ENCODE measurements around the gene ABHD17A.

ABHD17A gene

GRCh38 chr19:1865172-1866010 lies 19.9 kb downstream of the ABHD17A start:
- DNase-seq (ENCODE audit: insufficient read length, low spot score) (no peak), FAIRE-seq (no peak)

- peak; percentile 90 for DNase-seq (ENCODE audit: insufficient read length, low spot score)
- no peak for FAIRE-seq
Observed at GRCh38 chr19:1864480-1865171, 20.7 kb downstream of the ABHD17A start.

GRCh38 chr19:1863638-1864479 lies 21.4 kb downstream of the ABHD17A start:
- DNase-seq (ENCODE audit: insufficient read length, low spot score) (peak; percentile 95), FAIRE-seq (peak; percentile 92)

GRCh38 chr19:1863328-1863637 lies 22.0 kb downstream of the ABHD17A start, which contains the start of gene KLF16:
KLF16 (minus strand) TSS chr19:1863579; CDS start chr19:1863497, 82 bp downstream.
- FAIRE-seq (no peak), DNase-seq (ENCODE audit: insufficient read length, low spot score) (no peak)

- FAIRE-seq = no peak
Observed at GRCh38 chr19:1862424-1863327, 22.6 kb downstream of the ABHD17A start.

GRCh38 chr19:1862068-1862423 lies 23.2 kb downstream of the ABHD17A start:
- no peak for FAIRE-seq
- no peak for DNase-seq (ENCODE audit: insufficient read length, low spot score)

More at GRCh38 chr19:1862424-1863327, 22.6 kb downstream of the ABHD17A start:
- DNase-seq (ENCODE audit: insufficient read length, low spot score) = peak; percentile 70

GRCh38 chr19:1861599-1862031 lies 23.7 kb downstream of the ABHD17A start:
- no peak for DNase-seq (ENCODE audit: insufficient read length, low spot score)
- FAIRE-seq = no peak

GRCh38 chr19:1860821-1861598 lies 24.3 kb downstream of the ABHD17A start:
- FAIRE-seq = no peak
- DNase-seq (ENCODE audit: insufficient read length, low spot score) = no peak

GRCh38 chr19:1860042-1860775 lies 25.1 kb downstream of the ABHD17A start:
- DNase-seq (ENCODE audit: insufficient read length, low spot score) (no peak), FAIRE-seq (no peak)

- FAIRE-seq (no peak), DNase-seq (ENCODE audit: insufficient read length, low spot score) (no peak)
Observed at GRCh38 chr19:1859331-1859781, 25.9 kb downstream of the ABHD17A start.

- FAIRE-seq (no peak), DNase-seq (ENCODE audit: insufficient read length, low spot score) (no peak)
Observed at GRCh38 chr19:1858412-1859081, 26.7 kb downstream of the ABHD17A start.

- FAIRE-seq = no peak
Observed at GRCh38 chr19:1857648-1858326, 27.5 kb downstream of the ABHD17A start.

GRCh38 chr19:1856698-1857603 lies 28.3 kb downstream of the ABHD17A start:
- DNase-seq (ENCODE audit: insufficient read length, low spot score) (peak; percentile 94), FAIRE-seq (peak; percentile 80)

More at GRCh38 chr19:1857648-1858326, 27.5 kb downstream of the ABHD17A start:
- DNase-seq (ENCODE audit: insufficient read length, low spot score) = no peak

- FAIRE-seq = peak; percentile 53
- no peak for DNase-seq (ENCODE audit: insufficient read length, low spot score)
Observed at GRCh38 chr19:1856345-1856697, 29.0 kb downstream of the ABHD17A start.

GRCh38 chr19:1855828-1856255 lies 29.5 kb downstream of the ABHD17A start:
- DNase-seq (ENCODE audit: insufficient read length, low spot score) (no peak), FAIRE-seq (no peak)

GRCh38 chr19:1855040-1855827 lies 30.1 kb downstream of the ABHD17A start:
- FAIRE-seq (peak; percentile 94), DNase-seq (ENCODE audit: insufficient read length, low spot score) (peak; percentile 95)

Measured in GM19239 (cell line).